AG09319 (cell line): ENCODE measurements around the gene SZT2.
"Not testable (repeated sequence)": the region's sequence is repeated elsewhere in the genome, so short reads cannot be mapped to it uniquely, and the experiment has no call there.

ENCODE experiments used
- DNase-seq: peaks from one replicate; pipeline ENCODE4 v3.0.0-alpha.2; 2010; ENCODE audit warnings: low read depth; ENCODE audit errors: extremely low read depth
- TF ChIP-seq, protein P1 (sequence below): IDR thresholded peaks from 2 replicates; pipeline ENCODE4 v1.5.1; 2011; ENCODE audit warnings: low read depth, mild to moderate bottlenecking, inconsistent platforms, low read length, moderate library complexity

Gene SZT2

DNA sequence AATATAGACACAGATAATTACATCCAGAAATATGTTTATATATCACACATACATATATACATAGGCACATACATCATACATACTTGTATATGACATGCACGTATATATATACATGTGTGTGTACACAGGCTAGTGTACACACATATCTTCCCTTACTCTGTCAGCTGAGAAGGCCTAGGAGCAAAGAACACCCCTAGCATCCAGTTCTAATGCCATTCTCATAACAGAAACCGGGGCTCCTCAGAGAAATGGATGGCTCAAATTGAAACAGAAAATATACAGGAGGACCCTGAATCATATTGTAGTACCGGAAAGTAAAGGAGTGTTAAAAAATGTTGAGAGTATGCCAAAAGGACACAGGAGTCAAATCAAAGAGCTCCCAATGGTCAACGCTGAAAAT lies 83.8 kb downstream of the SZT2 start:
- DNase-seq: no peak
- TF ChIP-seq, protein P1, sequence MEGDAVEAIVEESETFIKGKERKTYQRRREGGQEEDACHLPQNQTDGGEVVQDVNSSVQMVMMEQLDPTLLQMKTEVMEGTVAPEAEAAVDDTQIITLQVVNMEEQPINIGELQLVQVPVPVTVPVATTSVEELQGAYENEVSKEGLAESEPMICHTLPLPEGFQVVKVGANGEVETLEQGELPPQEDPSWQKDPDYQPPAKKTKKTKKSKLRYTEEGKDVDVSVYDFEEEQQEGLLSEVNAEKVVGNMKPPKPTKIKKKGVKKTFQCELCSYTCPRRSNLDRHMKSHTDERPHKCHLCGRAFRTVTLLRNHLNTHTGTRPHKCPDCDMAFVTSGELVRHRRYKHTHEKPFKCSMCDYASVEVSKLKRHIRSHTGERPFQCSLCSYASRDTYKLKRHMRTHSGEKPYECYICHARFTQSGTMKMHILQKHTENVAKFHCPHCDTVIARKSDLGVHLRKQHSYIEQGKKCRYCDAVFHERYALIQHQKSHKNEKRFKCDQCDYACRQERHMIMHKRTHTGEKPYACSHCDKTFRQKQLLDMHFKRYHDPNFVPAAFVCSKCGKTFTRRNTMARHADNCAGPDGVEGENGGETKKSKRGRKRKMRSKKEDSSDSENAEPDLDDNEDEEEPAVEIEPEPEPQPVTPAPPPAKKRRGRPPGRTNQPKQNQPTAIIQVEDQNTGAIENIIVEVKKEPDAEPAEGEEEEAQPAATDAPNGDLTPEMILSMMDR: no peak

DNA sequence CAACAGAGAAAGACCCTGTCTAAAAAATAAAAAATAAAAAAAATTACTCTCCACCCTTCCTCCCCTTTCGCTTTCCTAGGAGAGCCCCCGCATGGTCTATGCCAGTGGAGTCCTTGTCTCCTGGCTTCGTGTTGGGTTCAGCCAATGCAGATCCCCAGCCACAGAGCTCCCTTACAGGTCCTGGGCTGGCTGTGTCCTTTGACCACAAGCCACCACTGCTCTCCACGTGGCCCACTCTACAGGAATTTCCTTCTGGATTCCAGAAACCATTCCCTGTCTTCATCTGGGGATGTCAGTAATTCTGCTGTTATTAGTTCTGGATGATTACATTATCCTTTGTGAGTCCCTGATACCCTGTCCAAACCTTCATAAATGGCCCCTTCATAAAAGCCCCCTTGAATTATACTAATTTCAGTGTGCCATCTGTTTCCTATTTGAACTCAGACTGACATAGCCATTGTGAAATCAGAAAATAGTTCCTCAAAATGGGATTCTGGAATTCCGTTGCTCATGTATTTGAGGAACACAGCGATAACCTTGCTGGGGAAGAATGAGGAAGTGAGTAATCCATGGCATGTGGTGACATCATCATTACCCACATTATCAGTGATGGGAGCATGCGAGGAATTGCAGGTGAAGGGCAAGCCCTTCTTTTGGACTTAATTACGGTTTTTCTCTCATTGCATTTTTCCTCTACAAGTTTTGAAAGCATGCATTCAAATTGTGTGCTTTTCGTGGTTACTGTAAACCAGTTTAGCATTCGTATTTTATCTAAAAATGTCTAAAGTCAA lies 86.1 kb downstream of the SZT2 start:
- DNase-seq: not testable (repeated sequence)

DNA sequence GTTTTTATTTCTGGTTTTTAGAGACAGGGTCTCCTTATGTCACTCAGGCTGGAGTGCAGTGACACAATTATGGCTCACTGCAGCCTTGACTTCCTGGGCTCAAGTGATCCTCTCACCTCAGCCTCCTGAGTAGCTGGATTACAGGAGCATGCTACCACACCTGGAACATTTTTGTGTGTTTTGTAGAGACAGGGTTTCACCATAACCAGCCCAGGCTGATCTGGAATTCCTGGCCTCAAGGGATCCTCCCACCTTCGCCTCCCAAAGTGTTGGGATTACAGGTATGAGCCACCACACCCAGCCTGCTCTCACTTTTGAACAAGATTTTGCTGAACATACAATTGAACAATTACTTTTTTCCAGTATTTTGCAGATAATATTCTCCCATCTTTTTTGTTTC lies 88.0 kb downstream of the SZT2 start:
- TF ChIP-seq, protein P1: no peak
- DNase-seq: no peak

DNA sequence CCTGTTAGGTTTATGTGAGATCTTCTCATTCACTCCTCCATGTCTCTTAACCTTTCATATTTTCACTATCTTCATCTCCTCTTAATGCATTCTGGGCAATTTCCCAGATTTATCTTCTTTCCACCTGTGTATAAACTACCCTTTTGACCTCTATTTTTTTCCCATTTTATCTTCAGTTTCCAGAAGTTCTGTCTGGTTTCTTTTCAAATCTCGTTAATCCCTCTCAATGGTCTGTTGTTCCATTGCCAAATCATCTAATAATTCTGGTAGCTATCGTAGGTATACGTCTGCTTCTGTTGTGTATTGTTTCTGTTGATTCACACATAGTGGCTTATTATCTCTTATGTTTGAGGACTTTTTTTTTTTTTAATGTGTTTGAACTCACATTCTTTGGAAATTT lies 89.7 kb downstream of the SZT2 start:
- no peak for DNase-seq
- TF ChIP-seq, protein P1: no peak

DNA sequence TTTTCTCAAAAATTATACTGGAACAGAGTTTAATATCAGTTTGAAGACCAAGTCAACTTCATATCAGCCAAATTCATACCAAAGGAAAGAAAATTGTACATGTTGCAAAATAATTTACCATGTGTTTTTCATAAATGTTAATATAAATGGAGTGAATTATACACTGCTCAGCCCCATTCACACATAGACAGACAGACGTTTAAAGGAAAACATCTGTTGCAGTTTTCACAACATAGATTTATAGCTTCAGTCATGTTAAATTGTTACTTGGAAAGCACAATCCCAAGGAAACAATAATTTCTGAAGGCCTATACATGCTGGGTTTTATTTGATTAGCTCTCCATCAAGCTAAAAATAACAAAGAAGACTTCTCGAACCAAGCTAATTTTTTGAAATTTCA lies 91.8 kb downstream of the SZT2 start:
- peak; percentile 5 for DNase-seq
- TF ChIP-seq, protein P1: no peak

DNA sequence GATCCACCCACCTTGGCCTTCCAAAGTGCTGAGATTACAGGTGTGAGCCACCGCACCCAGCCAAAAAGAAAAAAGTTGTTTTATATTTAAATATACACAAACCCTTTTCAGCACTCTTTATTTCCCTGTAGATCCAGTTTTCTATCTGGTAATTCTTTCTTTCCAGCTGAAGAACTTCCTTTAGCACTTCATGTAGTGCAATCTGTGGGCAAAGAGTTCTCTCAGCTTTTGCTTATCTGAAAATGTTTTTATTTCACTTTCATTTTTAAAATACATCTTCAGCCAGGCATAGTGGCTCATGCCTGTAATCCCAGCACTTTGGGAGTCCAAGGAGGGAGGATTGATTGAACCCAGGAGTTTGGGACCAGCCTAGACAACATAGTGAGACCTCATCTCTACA lies 92.5 kb downstream of the SZT2 start:
- TF ChIP-seq, protein P1: no peak
- DNase-seq: no peak

DNA sequence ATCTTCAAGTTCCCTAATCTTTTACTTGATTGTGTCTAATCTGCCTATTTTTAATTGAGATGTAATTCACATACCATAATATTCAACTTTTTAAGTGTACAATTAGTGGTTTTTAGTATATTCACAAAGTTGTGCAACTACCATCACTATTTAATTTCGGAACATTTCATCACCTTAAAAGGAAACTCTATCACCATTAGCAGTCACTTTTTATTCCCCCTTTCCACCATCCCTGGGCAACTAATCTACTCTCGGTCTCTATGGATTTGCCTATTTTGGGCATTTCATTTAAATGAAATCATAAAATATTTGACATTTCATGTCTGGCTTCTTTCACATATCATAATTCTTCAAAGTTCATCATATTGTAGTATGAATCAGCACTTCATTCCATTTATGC lies 94.7 kb downstream of the SZT2 start:
- no peak for DNase-seq
- TF ChIP-seq, protein P1: no peak

DNA sequence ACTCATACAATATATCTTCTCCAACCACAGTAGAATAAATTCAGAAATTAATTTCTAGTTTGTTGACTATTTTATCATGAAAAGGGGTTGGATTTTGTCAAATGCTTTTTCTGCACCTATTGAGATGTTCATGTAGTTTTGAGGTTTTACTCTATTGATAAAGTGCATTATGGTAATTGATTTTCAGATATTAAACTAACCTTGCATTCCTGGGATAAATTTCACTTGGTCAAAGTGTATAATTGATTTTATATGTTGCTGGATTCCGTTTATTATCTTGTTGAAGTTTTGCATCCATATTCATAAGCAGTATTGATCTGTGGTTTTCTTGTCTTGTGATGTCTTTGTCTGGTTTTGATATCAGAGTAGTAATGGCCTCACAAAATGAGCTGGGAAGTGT lies 98.5 kb downstream of the SZT2 start:
- no peak for DNase-seq
- TF ChIP-seq, protein P1: no peak
